GM23338 (cell line): ENCODE data around the gene CLDN6. TPM values are rescaled to one million over a fixed set of nuclear protein-coding genes. Genes with fewer than 3 reads are reported as not detected.

Source experiments
- ATAC-seq: fragments of 200-7000 bp; cut with Tn5 transposase; 3 replicates; pipeline ENCODE4 v1.9.1; 2020
- DNase-seq: peaks from one replicate; pipeline ENCODE4 v3.0.0-alpha.2; 2015; ENCODE audit warnings: low spot score
- H2AFZ ChIP-seq: fragments of 200-600 bp; sonication (generic); 2 replicates; pipeline ENCODE4 v1.8.0; 2016; ENCODE audit warnings: antibody characterized with exemption, mild to moderate bottlenecking, moderate library complexity
- H3F3A ChIP-seq: fragments of 200-600 bp; sonication (generic); replicated peaks from 2 replicates; pipeline ENCODE4 v1.8.0; 2017; ENCODE audit warnings: antibody characterized with exemption, mixed run types, low read depth
- H3K27ac ChIP-seq: fragments of 200-600 bp; sonication (generic); 2 replicates; pipeline ENCODE4 v1.6.1; 2016; ENCODE audit warnings: low read depth
- H3K27me3 ChIP-seq: fragments of 200-600 bp; sonication (generic); 2 replicates; pipeline ENCODE4 v1.8.0; 2016; ENCODE audit warnings: mild to moderate bottlenecking, mixed run types, moderate library complexity; ENCODE audit not compliant: insufficient read depth
- H3K36me3 ChIP-seq: fragments of 200-600 bp; sonication (generic); 2 replicates; pipeline ENCODE4 v1.8.0; 2016; ENCODE audit warnings: mild to moderate bottlenecking; ENCODE audit not compliant: insufficient read depth
- H3K4me1 ChIP-seq: fragments of 200-600 bp; sonication (generic); 2 replicates; pipeline ENCODE4 v1.8.0; 2016; ENCODE audit warnings: mild to moderate bottlenecking, moderate library complexity; ENCODE audit not compliant: insufficient read depth
- H3K4me2 ChIP-seq: fragments of 200-600 bp; sonication (generic); 2 replicates; pipeline ENCODE4 v1.7.1; 2017; ENCODE audit warnings: mixed run types
- H3K4me3 ChIP-seq: fragments of 200-600 bp; sonication (generic); 2 replicates; pipeline ENCODE4 v1.6.1; 2016; ENCODE audit warnings: mixed run types
- H3K79me2 ChIP-seq: fragments of 200-600 bp; sonication (generic); replicated peaks from 2 replicates; pipeline ENCODE4 v1.8.0; 2017; ENCODE audit warnings: mild to moderate bottlenecking; ENCODE audit not compliant: insufficient read depth
- H3K9me2 ChIP-seq: fragments of 200-600 bp; sonication (generic); 2 replicates; pipeline ENCODE4 v1.8.0; 2017; ENCODE audit not compliant: insufficient read depth
- H4K20me1 ChIP-seq: fragments of 200-600 bp; sonication (generic); replicated peaks from 2 replicates; pipeline ENCODE4 v1.8.0; 2017; ENCODE audit warnings: mild to moderate bottlenecking; ENCODE audit not compliant: insufficient read depth
- H3K27ac Mint-ChIP-seq: 2 replicates; pipeline ENCODE4 v1.8.0; 2020; ENCODE audit warnings: inconsistent platforms, mild to moderate bottlenecking, moderate library complexity, mixed read lengths
- H3K27me3 Mint-ChIP-seq: 3 replicates; pipeline ENCODE4 v1.8.0; 2022; ENCODE audit warnings: low read depth, mild to moderate bottlenecking, moderate library complexity, mixed read lengths, inconsistent platforms; ENCODE audit not compliant: insufficient read depth, poor library complexity
- H3K36me3 Mint-ChIP-seq: 3 replicates; pipeline ENCODE4 v1.8.0; 2021; ENCODE audit warnings: low read depth, mild to moderate bottlenecking, inconsistent platforms, moderate library complexity, mixed read lengths
- H3K4me1 Mint-ChIP-seq: 3 replicates; pipeline ENCODE4 v1.8.0; 2020; ENCODE audit warnings: mild to moderate bottlenecking, inconsistent platforms, mixed read lengths
- H3K4me3 Mint-ChIP-seq: 3 replicates; pipeline ENCODE4 v1.8.0; 2021; ENCODE audit warnings: moderate library complexity, mild to moderate bottlenecking, inconsistent platforms, mixed read lengths
- H3K9me3 Mint-ChIP-seq: 3 replicates; pipeline ENCODE4 v1.8.0; 2020; ENCODE audit warnings: moderate library complexity, mild to moderate bottlenecking, inconsistent platforms, mixed read lengths
- CREB1 ChIP-seq: fragments of 250-450 bp; sonication (Bioruptor Pico); IDR thresholded peaks from 2 replicates; pipeline ENCODE4 v1.5.0; 2020; ENCODE audit warnings: low read depth, mild to moderate bottlenecking, moderate library complexity
- CTCF ChIP-seq, 2 experiments: fragments of 200-600 bp in 1 of 2; sonication (generic) in 1 of 2; conservative IDR thresholded peaks; 2 replicates each; pipeline versions ENCODE4 v1.5.1 to v1.6.1; 2016 to 2017; ENCODE audit warnings: antibody characterized with exemption in 2 of 2, low read depth in 2 of 2, mild to moderate bottlenecking in 2 of 2, moderate library complexity in 1 of 2
- ETS1 ChIP-seq: IDR thresholded peaks from 2 replicates; pipeline ENCODE4 v1.6.1; 2016; ENCODE audit warnings: antibody characterized with exemption
- EZH2phosphoT487 ChIP-seq: fragments of 200-600 bp; sonication (generic); IDR thresholded peaks from one replicate; pipeline ENCODE4 v1.8.1; 2018; ENCODE audit warnings: antibody characterized with exemption; ENCODE audit not compliant: unreplicated experiment
- POLR2AphosphoS5 ChIP-seq: IDR thresholded peaks from 2 replicates; pipeline ENCODE4 v1.6.1; 2016; ENCODE audit warnings: antibody characterized with exemption, low read depth
- REST ChIP-seq: IDR thresholded peaks from one replicate; pipeline ENCODE4 v1.6.1; 2018; ENCODE audit warnings: antibody characterized with exemption; ENCODE audit not compliant: unreplicated experiment
- STAT1 ChIP-seq: IDR thresholded peaks from one replicate; pipeline ENCODE4 v1.6.1; 2016; ENCODE audit warnings: antibody characterized with exemption; ENCODE audit not compliant: unreplicated experiment
- long read RNA-seq: library from polyadenylated mRNA; unstranded; transcript quantifications from one replicate; pipeline ENCODE4 v2.0.0, GENCODE V29; 2020; ENCODE audit not compliant: unreplicated experiment
- polyA plus RNA-seq: library from polyadenylated mRNA; unstranded; fragments of >200 nt; fragmentation: Nextera tagmentation; extraction: Ambion mirVana; gene quantifications from 2 replicates; pipeline ENCODE4 v1.2.1, GENCODE V29; 2016
- total RNA-seq: library from RNA; depleted of rRNA; stranded (reverse); fragments of >200 nt; shearing (Covaris generic); gene quantifications from 2 replicates; pipeline ENCODE4 v1.2.3, GENCODE V29; 2014; rRNA removed

Gene CLDN6
- 961 and 1,028 TPM in 2 replicates for total RNA-seq
- polyA plus RNA-seq: 537 and 551 TPM in 2 replicates
- long read RNA-seq, transcript CLDN6-201 (2 exons, 1,369 nt): major isoform, 55 of 68 reads
- long read RNA-seq, partial matches to known transcripts: 7 of 68 reads
- long read RNA-seq, other reads (novel, unspliced or antisense): 5 of 68 reads

- Histone ChIP-seq H3F3A (peaks cover 59% of the 10 kb centered on the region), H3K27me3 (no peaks in the 10 kb centered on the region; the same call in 1 of the 2 replicates), H2AFZ (no peak within 1 kb of the TSS), H3K79me2 (peaks cover 39% of the 10 kb centered on the region), H3K4me1 (peaks cover 62% of the 10 kb centered on the region), H3K36me3 (no peaks in the 10 kb centered on the region), H3K27ac (peak within 1 kb of the TSS; percentile 99), H4K20me1 (peaks cover 36% of the 10 kb centered on the region), H3K4me2 (peak within 1 kb of the TSS; percentile 99), H3K4me3 (peak within 1 kb of the TSS; percentile 99), H3K9me2 (no peaks in the 10 kb centered on the region)
- Mint-ChIP-seq H3K27me3 (peaks cover 49% of the 10 kb centered on the region), H3K4me3 (peak within 1 kb of the TSS; percentile 95), H3K27ac (peak within 1 kb of the TSS; percentile 99), H3K9me3 (peaks cover 7% of the 10 kb centered on the region; the same call in 2 of the 3 replicates), H3K36me3 (peaks cover 49% of the 10 kb centered on the region), H3K4me1 (peaks cover 57% of the 10 kb centered on the region)
- TF ChIP-seq STAT1: no peak
- TF ChIP-seq ETS1: peak; percentile 60; the same call in 1 of the 2 replicates
- TF ChIP-seq EZH2phosphoT487: no peak
- TF ChIP-seq CREB1: peak; percentile 99
- peak; percentile 100 for TF ChIP-seq POLR2AphosphoS5
- TF ChIP-seq REST: no peak
- peak; percentile 75 to 94 for TF ChIP-seq CTCF (conservative IDR thresholded peaks at IDR 0.05; ENCODE audit: low read depth in 2 of 2)
- ATAC-seq (peak; percentile 19), DNase-seq (peak; percentile 98)
Measured at GRCh38 chr16:3017794-3018506, at the start of gene CLDN6. TSS of gene CLDN6 (minus strand) at chr16:3018183. CDS start at chr16:3016021, 2,162 bp downstream.
